Endothelial cell of umbilical vein (primary cell): Measurements from ENCODE around the gene ABLIM2.

Experiments
- CTCF ChIP-seq, 2 donors: IDR thresholded peaks; 1 replicate in 1 of 2; 2 replicates in 1 of 2; pipeline ENCODE4 v1.5.1; 2011; ENCODE audit warnings: low read length in 2 of 2, mild to moderate bottlenecking in 2 of 2, moderate library complexity in 2 of 2, control low read depth in 1 of 2, inconsistent platforms in 1 of 2, low read depth in 1 of 2; ENCODE audit not compliant: insufficient read depth in 1 of 2; ENCODE audit errors: extremely low read depth in 1 of 2
- FOS ChIP-seq: IDR thresholded peaks from 2 replicates; pipeline ENCODE4 v1.6.1; 2011; ENCODE audit warnings: mild to moderate bottlenecking, low read length, moderate library complexity, borderline replicate concordance; ENCODE audit not compliant: insufficient read depth

GRCh38 chr4:7960017-7960789 is 198.4 kb downstream of the ABLIM2 start:
- no peak for TF ChIP-seq CTCF (IDR thresholded peaks at IDR 0.05; ENCODE audit: extremely low read depth in 1 of 2, insufficient read depth in 1 of 2, low read depth in 1 of 2, low read length in 2 of 2)
- TF ChIP-seq FOS = no peak
